Measurements from ENCODE around the gene CGB7.

- TF ChIP-seq CTCF (conservative IDR thresholded peaks at IDR 0.05; ENCODE audit: low read depth, low read length), result no peak
- TF ChIP-seq EZH2 (IDR thresholded peaks at IDR 0.05; ENCODE audit: low read length, unreplicated experiment), result no peak
- no peak for TF ChIP-seq EZH2phosphoT487 (IDR thresholded peaks at IDR 0.05; ENCODE audit: borderline replicate concordance, low read length)
Observed at GRCh38 chr19:49061000-49061399, 3.5 kb upstream of the CGB7 start.
